ENCODE data around the gene LRRC42. TPM values are rescaled to one million over a fixed set of nuclear protein-coding genes. Genes with fewer than 3 reads are reported as not detected.
"Not testable (repeated sequence)": the region's sequence is repeated elsewhere in the genome, so short reads cannot be mapped to it uniquely, and the experiment has no call there.

Gene LRRC42
- total RNA-seq, 1 donor from 2014 or later, result 69.1 TPM

DNA sequence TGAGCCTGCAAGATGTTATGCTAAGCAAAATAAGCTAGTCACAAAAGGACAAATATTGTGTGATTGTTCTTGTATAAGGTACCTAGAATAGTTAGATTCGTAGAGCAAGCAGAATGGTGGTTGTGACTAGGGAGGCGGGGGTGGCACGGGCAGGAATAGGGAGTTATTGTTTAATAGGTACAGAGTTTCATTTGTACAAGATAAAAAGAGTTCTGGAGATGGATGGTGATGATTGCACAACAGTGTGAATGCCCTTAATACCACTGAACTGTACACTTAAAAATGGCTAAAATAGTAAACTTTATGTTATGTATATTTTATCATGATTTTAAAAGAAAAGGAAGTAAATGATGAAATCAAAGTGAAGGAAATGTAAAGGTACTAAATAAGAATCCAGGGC, 20.6 kb downstream of the LRRC42 start:
- no peaks in the 10 kb centered on the region for H3K9me3 ChIP-seq (ENCODE audit: low read depth)
- no peaks in the 10 kb centered on the region for H3K4me1 ChIP-seq
- Mint-ChIP-seq H3K9me3 (no peaks in the 10 kb centered on the region), H3K27me3 (ENCODE audit: insufficient read depth, low read depth) (no peaks in the 10 kb centered on the region), H3K27ac (no peak overlapping the region), H3K36me3 (peaks cover 43% of the 10 kb centered on the region), H3K4me3 (no peak overlapping the region), H3K4me1 (no peaks in the 10 kb centered on the region)
- TF ChIP-seq EZH2 (IDR thresholded peaks at IDR 0.05), result no peak
- TF ChIP-seq, protein P1, sequence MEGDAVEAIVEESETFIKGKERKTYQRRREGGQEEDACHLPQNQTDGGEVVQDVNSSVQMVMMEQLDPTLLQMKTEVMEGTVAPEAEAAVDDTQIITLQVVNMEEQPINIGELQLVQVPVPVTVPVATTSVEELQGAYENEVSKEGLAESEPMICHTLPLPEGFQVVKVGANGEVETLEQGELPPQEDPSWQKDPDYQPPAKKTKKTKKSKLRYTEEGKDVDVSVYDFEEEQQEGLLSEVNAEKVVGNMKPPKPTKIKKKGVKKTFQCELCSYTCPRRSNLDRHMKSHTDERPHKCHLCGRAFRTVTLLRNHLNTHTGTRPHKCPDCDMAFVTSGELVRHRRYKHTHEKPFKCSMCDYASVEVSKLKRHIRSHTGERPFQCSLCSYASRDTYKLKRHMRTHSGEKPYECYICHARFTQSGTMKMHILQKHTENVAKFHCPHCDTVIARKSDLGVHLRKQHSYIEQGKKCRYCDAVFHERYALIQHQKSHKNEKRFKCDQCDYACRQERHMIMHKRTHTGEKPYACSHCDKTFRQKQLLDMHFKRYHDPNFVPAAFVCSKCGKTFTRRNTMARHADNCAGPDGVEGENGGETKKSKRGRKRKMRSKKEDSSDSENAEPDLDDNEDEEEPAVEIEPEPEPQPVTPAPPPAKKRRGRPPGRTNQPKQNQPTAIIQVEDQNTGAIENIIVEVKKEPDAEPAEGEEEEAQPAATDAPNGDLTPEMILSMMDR (IDR thresholded peaks at IDR 0.05), result no peak
- TF ChIP-seq EZH2phosphoT487 (IDR thresholded peaks at IDR 0.05), result no peak
- H3K27ac ChIP-seq, result no peak overlapping the region
- H3K9ac ChIP-seq, result no peak overlapping the region
- no peak overlapping the region for H3K4me2 ChIP-seq
- H3K79me2 ChIP-seq (ENCODE audit: low read depth), result no peaks in the 10 kb centered on the region
- no peak for DNase-seq (ENCODE audit: low spot score)
- peaks cover 9% of the 10 kb centered on the region for H3K36me3 ChIP-seq
- no peak overlapping the region for H2AFZ ChIP-seq (replicated peaks)
- peaks cover 5% of the 10 kb centered on the region for H4K20me1 ChIP-seq (ENCODE audit: low read depth)
- no peaks in the 10 kb centered on the region for H3F3A ChIP-seq (ENCODE audit: low read depth)
- H3K27me3 ChIP-seq, result no peaks in the 10 kb centered on the region
- H3K4me3 ChIP-seq, result no peak overlapping the region

DNA sequence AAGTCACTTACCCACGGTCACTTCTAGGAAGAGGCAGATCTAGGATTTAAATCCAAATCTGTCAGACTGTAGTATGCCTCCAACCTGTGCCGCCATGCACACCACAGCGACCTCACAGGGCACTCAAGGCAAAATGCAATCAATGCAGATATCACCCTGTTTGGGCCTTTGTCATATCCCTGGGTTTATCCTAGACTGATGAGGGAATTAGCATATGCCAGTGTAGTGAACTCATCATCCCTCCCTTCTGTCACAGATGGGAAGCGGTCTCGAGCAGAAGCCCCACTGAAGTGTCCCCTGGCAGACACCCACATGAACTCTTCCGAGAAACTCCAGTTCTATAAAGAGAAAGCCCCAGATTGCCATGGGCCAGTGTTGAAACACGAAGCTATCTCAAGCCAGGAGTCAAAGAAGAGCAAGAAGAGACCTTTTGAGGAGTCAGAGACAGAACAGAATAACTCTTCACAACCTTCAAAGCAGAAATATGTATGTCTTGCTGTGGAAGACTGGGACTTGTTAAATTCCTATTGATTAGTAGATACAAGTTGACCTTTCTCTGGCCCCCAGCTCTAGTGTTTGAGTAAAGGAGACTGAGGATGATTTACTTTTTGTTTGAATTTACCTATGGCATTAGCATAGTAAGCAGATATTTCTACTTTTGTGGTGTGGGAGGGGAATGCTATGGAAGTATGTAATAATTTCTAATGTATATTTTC, 21.4 kb downstream of the LRRC42 start:
- no peaks in the 10 kb centered on the region for H3F3A ChIP-seq (ENCODE audit: low read depth)
- H3K9me3 ChIP-seq (ENCODE audit: low read depth), result no peaks in the 10 kb centered on the region
- H3K79me2 ChIP-seq (ENCODE audit: low read depth), result no peaks in the 10 kb centered on the region
- H3K36me3 ChIP-seq, result peaks cover 9% of the 10 kb centered on the region
- H3K27ac ChIP-seq, result no peak overlapping the region
- Mint-ChIP-seq H3K27me3 (ENCODE audit: insufficient read depth, low read depth) (no peaks in the 10 kb centered on the region), H3K4me1 (no peaks in the 10 kb centered on the region), H3K27ac (no peak overlapping the region), H3K36me3 (peaks cover 40% of the 10 kb centered on the region), H3K4me3 (no peak overlapping the region), H3K9me3 (no peaks in the 10 kb centered on the region)
- H3K4me3 ChIP-seq, result no peak overlapping the region
- H3K9ac ChIP-seq, result peak overlapping the region; percentile 10
- no peaks in the 10 kb centered on the region for H3K27me3 ChIP-seq
- TF ChIP-seq, protein P1 (IDR thresholded peaks at IDR 0.05), result no peak
- no peak for TF ChIP-seq EZH2phosphoT487 (IDR thresholded peaks at IDR 0.05)
- TF ChIP-seq EZH2 (IDR thresholded peaks at IDR 0.05), result no peak
- no peak for DNase-seq (ENCODE audit: low spot score)
- no peaks in the 10 kb centered on the region for H3K4me1 ChIP-seq
- no peak overlapping the region for H3K4me2 ChIP-seq
- no peak overlapping the region for H2AFZ ChIP-seq (replicated peaks)
- peaks cover 5% of the 10 kb centered on the region for H4K20me1 ChIP-seq (ENCODE audit: low read depth)

DNA sequence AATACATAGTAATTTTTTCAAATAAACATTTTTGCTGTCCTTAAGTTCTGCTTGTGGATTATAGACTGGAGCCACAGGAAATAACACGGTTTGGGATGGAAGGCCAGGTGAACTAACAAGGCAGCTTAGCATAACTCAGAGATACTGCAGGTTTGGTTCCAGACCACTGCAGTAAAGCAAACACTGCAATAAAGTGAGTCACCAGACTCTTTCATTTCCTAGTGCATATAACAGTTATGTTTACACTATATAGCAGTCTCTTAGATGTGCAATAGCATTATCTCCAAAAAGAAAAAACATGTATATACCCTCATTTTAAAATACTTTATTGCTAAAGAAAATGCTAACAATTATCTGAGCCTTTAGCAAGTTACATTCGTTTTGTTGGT, 22.0 kb downstream of the LRRC42 start:
- no peak overlapping the region for H3K4me3 ChIP-seq
- H3K4me2 ChIP-seq, result no peak overlapping the region
- H3K79me2 ChIP-seq (ENCODE audit: low read depth), result no peaks in the 10 kb centered on the region
- H3K9me3 ChIP-seq (ENCODE audit: low read depth), result no peaks in the 10 kb centered on the region
- no peaks in the 10 kb centered on the region for H3F3A ChIP-seq (ENCODE audit: low read depth)
- H3K27ac ChIP-seq, result no peak overlapping the region
- Mint-ChIP-seq H3K27ac (no peak overlapping the region), H3K4me3 (no peak overlapping the region), H3K36me3 (peaks cover 42% of the 10 kb centered on the region), H3K9me3 (no peaks in the 10 kb centered on the region), H3K4me1 (no peaks in the 10 kb centered on the region), H3K27me3 (ENCODE audit: insufficient read depth, low read depth) (no peaks in the 10 kb centered on the region)
- no peaks in the 10 kb centered on the region for H3K27me3 ChIP-seq
- no peak overlapping the region for H2AFZ ChIP-seq (replicated peaks)
- peaks cover 9% of the 10 kb centered on the region for H3K36me3 ChIP-seq
- DNase-seq (ENCODE audit: low spot score), result no peak
- TF ChIP-seq EZH2 (IDR thresholded peaks at IDR 0.05), result no peak
- no peak for TF ChIP-seq EZH2phosphoT487 (IDR thresholded peaks at IDR 0.05)
- TF ChIP-seq, protein P1 (IDR thresholded peaks at IDR 0.05), result no peak
- H3K4me1 ChIP-seq, result no peaks in the 10 kb centered on the region
- peaks cover 5% of the 10 kb centered on the region for H4K20me1 ChIP-seq (ENCODE audit: low read depth)
- no peak overlapping the region for H3K9ac ChIP-seq

GRCh38 chr1:53969323-53969722, 23.2 kb downstream of the LRRC42 start:
- peaks cover 36% of the 10 kb centered on the region for H3K36me3 Mint-ChIP-seq
- not testable (repeated sequence) for H3K4me1 Mint-ChIP-seq; H3K27me3 ChIP-seq; H3K27me3 Mint-ChIP-seq (ENCODE audit: insufficient read depth, low read depth); H3K9ac ChIP-seq; H3K4me2 ChIP-seq; H3K36me3 ChIP-seq; DNase-seq (ENCODE audit: low spot score); H3K4me3 Mint-ChIP-seq; H2AFZ ChIP-seq (replicated peaks); H3K79me2 ChIP-seq (ENCODE audit: low read depth); H3K27ac Mint-ChIP-seq; H3K4me3 ChIP-seq; H3K9me3 Mint-ChIP-seq; H3F3A ChIP-seq (ENCODE audit: low read depth); H4K20me1 ChIP-seq (ENCODE audit: low read depth); H3K27ac ChIP-seq; H3K9me3 ChIP-seq (ENCODE audit: low read depth); H3K4me1 ChIP-seq
